Right renal cortex interstitium (tissue), 3 donors: ENCODE data around the gene PATE3. TPM values are rescaled to one million over a fixed set of nuclear protein-coding genes. Genes with fewer than 3 reads are reported as not detected.

Experiments
- DNase-seq, 3 donors: peaks; one replicate each; pipeline ENCODE4 v3.0.0-alpha.2; 2013; ENCODE audit warnings: low read depth in 3 of 3, low spot score in 2 of 3
- polyA plus RNA-seq, 3 donors: library from polyadenylated mRNA; unstranded; fragments of 120-200 nt; gene quantifications; one replicate each; pipeline ENCODE4 v1.2.1, GENCODE V29; 2013; ENCODE audit not compliant: insufficient read length in 3 of 3

The PATE3 gene
- not detected for polyA plus RNA-seq

DNA sequence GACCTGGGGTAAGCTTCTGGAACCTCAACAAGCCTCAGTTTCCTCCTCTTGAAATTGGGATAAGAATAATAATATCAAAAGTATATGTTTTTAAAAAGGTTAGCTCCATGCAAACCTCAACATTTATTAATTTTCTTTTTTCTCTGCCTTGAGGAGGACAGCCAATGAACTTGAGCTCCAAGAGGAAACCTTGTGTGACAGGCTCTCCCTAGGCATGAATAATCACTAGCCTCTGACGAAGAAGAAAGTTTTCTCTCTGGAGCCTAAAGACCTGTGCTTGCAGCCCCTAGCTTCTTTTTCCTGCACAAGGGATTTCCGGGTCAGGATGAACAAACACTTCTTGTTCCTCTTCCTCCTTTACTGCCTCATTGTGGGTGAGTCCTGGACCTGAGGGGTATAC lies at the start of gene PATE3:
Gene PATE3 (plus strand): TSS at position 301 of the 400 bp plus-strand sequence. CDS start 25 bp downstream, at position 326.
- DNase-seq: no peak

DNA sequence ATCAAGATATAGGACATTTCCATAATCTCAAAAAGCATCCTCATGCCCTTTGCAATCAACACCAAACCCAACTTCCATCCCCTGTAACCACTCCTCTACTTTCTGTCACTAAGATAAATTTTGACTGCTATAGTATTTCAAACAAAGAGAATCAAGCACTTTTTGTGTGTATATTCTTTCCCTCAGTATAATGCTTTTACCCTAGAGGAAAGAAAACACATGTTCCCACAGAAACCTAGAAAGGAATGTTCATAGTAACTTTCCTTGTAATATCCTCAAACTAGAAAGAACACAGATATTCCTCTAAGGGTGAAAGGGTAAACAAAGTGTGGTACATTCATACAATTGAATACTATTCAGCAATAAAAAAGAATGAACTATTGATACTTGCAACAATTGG lies 47.3 kb upstream of the PATE3 start:
- no peak for DNase-seq

DNA sequence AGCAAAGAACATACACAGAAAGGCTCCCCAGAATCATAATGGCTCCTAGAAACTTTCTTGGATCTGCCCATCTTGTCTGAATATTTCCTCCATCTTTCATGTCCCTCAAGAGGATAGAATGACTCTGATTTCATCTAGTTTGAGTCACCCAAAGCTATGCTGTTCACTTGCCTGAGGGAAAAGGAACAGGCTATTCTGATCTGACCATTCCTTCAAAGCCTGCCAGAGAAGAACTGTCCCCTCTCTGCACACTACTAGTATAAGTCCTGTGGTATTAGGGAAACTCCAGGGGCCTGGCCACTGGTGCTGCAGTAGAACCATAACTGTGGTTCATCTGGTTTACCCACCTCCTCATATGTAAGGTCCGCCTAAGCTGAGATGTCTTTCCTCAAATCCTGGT lies 44.2 kb upstream of the PATE3 start:
- no peak for DNase-seq

DNA sequence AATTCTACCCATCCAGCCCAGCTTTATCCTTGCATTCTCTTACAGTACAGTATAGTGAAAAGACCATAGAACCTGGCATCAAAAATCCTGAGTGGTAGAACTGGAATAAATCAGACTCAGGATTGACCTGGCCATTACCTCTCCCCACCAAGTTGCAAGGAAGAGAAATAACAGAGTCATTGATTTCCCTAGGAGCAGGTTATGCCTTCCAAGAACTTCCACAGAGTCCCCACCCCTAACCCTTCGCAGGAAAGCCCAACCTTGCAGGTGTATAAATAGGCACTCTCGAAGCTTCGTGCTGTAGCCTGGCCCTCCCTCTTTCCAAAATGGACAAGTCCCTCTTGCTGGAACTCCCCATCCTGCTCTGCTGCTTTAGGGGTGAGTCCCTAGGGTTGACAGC lies 41.9 kb upstream of the PATE3 start, which contains the start of gene PATE1:
Gene PATE1 (plus strand): TSS at position 301 of the 400 bp plus-strand sequence. CDS start 26 bp downstream, at position 327.
- DNase-seq: no peak

GRCh38 chr11:125750629-125751028 lies 37.3 kb upstream of the PATE3 start:
- DNase-seq: no peak

- DNase-seq: no peak
Measured at GRCh38 chr11:125756050-125756449, 31.9 kb upstream of the PATE3 start.

GRCh38 chr11:125762445-125762844 lies 25.5 kb upstream of the PATE3 start:
- DNase-seq: no peak

DNA sequence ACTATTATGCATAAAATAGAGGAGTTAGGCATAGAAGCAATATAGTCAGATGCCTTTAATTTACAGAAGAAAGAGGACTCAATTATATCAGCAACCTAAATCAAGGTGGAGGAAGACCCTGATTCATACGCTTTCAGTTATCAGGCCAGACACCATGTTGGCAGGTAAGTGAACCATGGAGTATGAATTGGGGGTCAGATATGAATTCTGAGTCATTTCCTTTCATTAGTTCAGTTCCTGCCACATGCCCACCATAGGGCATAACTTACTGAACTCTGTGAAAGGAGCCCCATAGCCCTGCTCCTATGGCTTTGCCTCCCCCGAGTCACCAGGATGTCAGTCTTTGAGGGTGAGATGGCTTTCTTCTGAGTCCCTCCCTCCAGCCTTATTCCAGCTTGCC lies 24.4 kb upstream of the PATE3 start:
- no peak for DNase-seq

GRCh38 chr11:125766251-125766650 lies 21.7 kb upstream of the PATE3 start:
- no peak for DNase-seq

- DNase-seq: no peak
Measured at GRCh38 chr11:125768336-125769046, 19.4 kb upstream of the PATE3 start.

GRCh38 chr11:125770583-125770982 lies 17.3 kb upstream of the PATE3 start:
- no peak for DNase-seq

- no peak for DNase-seq
Measured at GRCh38 chr11:125772834-125773505, 15.0 kb upstream of the PATE3 start.

DNA sequence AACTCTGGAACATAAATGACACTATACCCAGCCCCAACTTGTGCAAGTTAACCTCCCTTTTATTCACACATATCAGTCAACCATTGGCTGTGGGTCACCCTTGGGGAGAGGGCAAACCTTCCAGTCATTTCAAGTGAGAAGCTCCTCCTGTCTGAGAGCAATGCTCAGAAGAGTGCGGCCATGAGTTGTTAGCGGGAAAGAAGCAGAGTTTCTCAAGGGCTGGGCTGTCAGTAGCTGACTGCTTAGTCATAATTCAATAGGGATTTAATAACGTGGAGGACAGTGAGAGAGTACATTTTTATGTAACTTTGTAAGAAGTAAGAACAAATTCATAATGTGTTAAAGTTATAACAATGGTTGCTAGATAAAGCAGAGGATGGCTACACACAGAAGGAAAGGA lies 14.4 kb upstream of the PATE3 start:
- DNase-seq: no peak

GRCh38 chr11:125777309-125777708 lies 10.6 kb upstream of the PATE3 start:
- no peak for DNase-seq

DNA sequence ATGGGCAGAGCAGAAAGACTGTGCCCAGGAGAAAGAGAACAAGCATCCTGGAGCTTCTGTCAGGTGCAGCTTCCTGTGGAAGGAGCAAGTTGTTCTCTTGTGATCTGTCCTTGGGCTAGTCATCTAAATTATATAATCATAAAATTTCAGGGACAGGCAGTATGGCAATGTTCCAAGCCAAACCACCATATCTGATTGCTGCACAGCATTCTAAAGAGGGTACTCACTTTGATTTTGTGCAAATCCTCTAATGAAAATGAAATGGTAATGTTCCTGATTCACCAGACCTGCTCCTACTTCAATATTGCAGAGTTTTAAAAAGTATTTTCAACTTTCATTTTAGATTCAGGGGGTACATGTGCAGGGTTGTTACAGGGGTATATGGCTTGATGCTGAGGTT lies 9.2 kb upstream of the PATE3 start, which contains the start of gene PATE2:
Gene PATE2 (minus strand): TSS at position 101 of the 400 bp plus-strand sequence. CDS start 55 bp downstream, at position 46.
- DNase-seq: no peak

DNA sequence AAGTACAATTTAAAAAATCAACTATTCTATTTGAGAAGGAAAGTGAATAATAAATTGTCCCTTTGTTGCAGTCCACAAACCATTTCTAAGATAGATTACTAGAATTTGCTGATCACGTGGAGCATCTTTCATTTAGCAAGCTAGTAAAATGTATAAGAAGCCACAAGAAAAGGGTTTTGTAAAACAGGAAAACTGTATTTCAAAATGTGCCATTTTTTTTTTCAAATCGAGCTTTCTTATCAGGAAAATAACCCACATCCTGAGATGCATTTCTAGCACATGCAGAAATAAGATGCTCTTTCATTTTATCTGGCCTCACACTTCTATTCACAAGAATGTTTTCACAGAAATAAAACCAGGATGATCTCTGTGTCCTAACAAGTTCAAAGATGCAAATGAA lies 3.2 kb upstream of the PATE3 start:
- DNase-seq: no peak

DNA sequence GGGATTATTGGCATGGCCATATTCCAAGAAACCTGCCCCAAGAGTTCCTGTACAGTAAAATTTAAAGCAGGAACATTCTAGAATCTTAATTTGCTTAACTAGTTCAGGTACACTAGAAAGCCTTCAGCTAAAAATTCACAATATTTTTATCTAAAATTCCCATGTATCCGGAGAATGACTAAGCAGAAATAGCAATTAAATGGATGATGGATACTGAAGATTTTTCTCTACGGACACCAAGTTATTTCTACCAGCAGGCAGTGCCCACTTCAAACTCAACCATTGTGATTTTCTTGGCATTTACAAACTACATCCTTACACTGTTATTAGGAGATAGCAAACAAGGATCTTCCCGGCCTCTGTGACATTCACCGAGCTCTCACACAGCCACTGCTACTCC lies 2.9 kb downstream of the PATE3 start:
- DNase-seq: no peak

DNA sequence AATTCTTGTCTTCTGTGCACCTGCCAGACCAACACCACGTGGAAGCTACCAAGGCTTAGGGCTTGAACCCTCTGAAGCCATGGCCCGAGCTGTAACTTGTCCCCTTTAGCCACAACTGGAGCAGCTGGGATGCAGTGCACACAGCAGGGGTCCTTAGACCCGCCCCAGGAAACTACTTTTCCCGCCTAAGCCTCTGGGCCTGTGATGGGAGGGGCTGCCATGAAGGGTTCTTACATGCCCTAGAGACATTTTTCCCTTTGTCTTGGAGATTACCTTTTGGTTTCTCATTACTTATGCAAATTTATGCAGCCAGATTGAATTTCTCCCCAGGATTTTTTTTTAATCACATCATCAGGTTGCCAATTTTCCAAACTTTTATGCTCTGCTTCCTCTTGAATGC lies 9.7 kb downstream of the PATE3 start:
- DNase-seq: no peak

DNA sequence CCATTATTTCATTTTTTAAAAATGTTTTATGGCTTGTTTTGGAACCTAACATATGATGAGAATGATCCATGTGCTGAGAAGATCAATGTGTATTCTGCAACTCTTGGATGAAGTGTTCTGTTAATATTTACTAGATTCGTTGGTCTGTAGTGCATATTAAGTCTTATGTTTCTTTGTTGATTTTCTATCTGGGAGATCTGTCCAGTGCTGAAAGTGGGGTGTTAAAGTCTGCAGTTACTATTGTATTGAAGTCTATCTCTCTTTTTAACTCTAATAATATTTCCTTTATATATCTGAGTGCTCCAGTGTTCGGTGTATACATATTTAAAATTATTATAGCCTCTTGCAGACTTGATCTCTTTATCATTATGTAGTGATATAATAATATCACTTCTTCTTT lies 11.9 kb downstream of the PATE3 start:
- DNase-seq: no peak

GRCh38 chr11:125802387-125802786 lies 14.5 kb downstream of the PATE3 start:
- DNase-seq: no peak

DNA sequence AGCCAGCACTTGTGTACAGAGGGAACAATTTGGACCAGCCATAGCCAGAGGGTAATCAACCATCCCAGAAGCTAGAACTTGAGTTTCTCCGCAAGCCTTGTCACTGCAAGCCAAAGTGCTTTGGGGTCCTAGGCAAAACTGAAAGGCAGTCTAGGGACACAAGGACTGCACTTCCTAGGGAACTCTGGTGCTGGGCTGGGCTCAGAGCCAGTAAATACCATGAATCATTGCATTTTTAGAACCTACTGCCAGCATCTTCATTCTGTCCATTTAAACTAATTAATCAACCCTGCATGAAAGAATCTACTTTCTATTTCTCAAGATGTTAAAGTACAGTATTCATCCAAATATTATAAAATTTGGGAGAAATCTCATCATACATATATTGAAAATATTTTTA lies 20.0 kb downstream of the PATE3 start:
- no peak for DNase-seq

DNA sequence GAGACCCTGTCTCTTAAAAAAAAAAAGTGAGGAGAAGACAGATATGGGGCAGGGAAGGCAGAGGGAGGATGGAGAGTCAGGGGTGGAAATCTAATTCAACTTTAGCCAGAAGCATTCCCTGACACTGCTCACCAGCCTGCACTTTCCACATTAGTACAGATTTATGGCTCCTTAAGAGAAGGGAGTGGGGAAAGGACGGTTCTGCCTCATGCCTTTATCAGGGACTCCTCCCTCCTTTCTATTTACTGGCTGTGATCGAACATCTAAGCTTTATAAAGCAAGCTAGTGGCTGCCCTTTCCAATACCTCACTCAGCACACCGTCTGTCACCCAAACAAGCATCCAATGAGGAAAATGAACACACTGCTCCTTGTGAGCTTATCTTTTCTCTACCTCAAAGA lies 45.1 kb downstream of the PATE3 start, which contains the start of gene PATE4:
Gene PATE4 (plus strand): TSS at position 301 of the 400 bp plus-strand sequence. CDS start 44 bp downstream, at position 345.
- no peak for DNase-seq
